H9 (cell line): ENCODE measurements around the gene SLC16A14. TPM values are rescaled to one million over a fixed set of nuclear protein-coding genes. Genes with fewer than 3 reads are reported as not detected.
A peak's percentile ranks its signal among the peaks of the same experiment; 100 is the strongest.

Source experiments
- DNase-seq: peaks from one replicate; pipeline ENCODE4 v3.0.0-alpha.2; 2017
- H2AFZ ChIP-seq: one replicate; pipeline ENCODE4 v1.6.1; 2013; ENCODE audit warnings: mild to moderate bottlenecking, low read length, control low read depth, moderate library complexity
- H2AK5ac ChIP-seq: 2 replicates; pipeline ENCODE4 v1.6.1; 2013; ENCODE audit warnings: low read length, control low read depth, mixed read lengths; ENCODE audit not compliant: insufficient read length
- H2BK120ac ChIP-seq: one replicate; pipeline ENCODE4 v1.6.1; 2013; ENCODE audit warnings: low read depth, mild to moderate bottlenecking, low read length, control low read depth, inconsistent platforms; ENCODE audit not compliant: poor library complexity, severe bottlenecking
- H2BK12ac ChIP-seq: 2 replicates; pipeline ENCODE4 v1.6.1; 2013; ENCODE audit warnings: low read length, control low read depth, mixed read lengths, low read depth; ENCODE audit not compliant: insufficient read length
- H2BK15ac ChIP-seq: 2 replicates; pipeline ENCODE4 v1.6.1; 2013; ENCODE audit warnings: low read depth, low read length, control low read depth
- H2BK20ac ChIP-seq: one replicate; pipeline ENCODE4 v1.6.1; 2013; ENCODE audit warnings: low read depth, mild to moderate bottlenecking, low read length, control low read depth, inconsistent platforms; ENCODE audit not compliant: poor library complexity, severe bottlenecking
- H2BK5ac ChIP-seq: 2 replicates; pipeline ENCODE4 v1.6.1; 2013; ENCODE audit warnings: low read length, control low read depth, mixed read lengths; ENCODE audit not compliant: insufficient read length
- H3K14ac ChIP-seq: 2 replicates; pipeline ENCODE4 v1.6.1; 2013; ENCODE audit warnings: low read length, control low read depth; ENCODE audit not compliant: insufficient read depth
- H3K18ac ChIP-seq: 2 replicates; pipeline ENCODE4 v1.6.1; 2013; ENCODE audit warnings: low read depth, mild to moderate bottlenecking, mixed read lengths, low read length, control low read depth; ENCODE audit not compliant: insufficient read length
- H3K23ac ChIP-seq: 2 replicates; pipeline ENCODE4 v1.6.1; 2013; ENCODE audit warnings: low read length, control low read depth, mixed read lengths, low read depth; ENCODE audit not compliant: insufficient read length
- H3K23me2 ChIP-seq: 2 replicates; pipeline ENCODE4 v1.6.1; 2013; ENCODE audit warnings: low read depth, mild to moderate bottlenecking, mixed read lengths, low read length, control low read depth; ENCODE audit not compliant: insufficient read length, poor library complexity, severe bottlenecking
- H3K27ac ChIP-seq: 2 replicates; pipeline ENCODE4 v1.5.1; 2013; ENCODE audit warnings: low read length, control low read depth, mixed read lengths, low read depth; ENCODE audit not compliant: insufficient read length
- H3K27me3 ChIP-seq: 2 replicates; pipeline ENCODE4 v1.6.1; 2013; ENCODE audit warnings: low read length, control low read depth, inconsistent platforms; ENCODE audit not compliant: insufficient read depth
- H3K4ac ChIP-seq: 2 replicates; pipeline ENCODE4 v1.6.1; 2013; ENCODE audit warnings: low read depth, mild to moderate bottlenecking, control low read depth, inconsistent platforms, low read length, moderate library complexity
- H3K4me1 ChIP-seq: 2 replicates; pipeline ENCODE4 v1.6.1; 2013; ENCODE audit warnings: low read length, control low read depth, inconsistent platforms; ENCODE audit not compliant: insufficient read depth
- H3K4me2 ChIP-seq: 2 replicates; pipeline ENCODE4 v1.6.1; 2013; ENCODE audit warnings: low read length, control low read depth, mixed read lengths; ENCODE audit not compliant: insufficient read length, insufficient read depth
- H3K56ac ChIP-seq: 2 replicates; pipeline ENCODE4 v1.6.1; 2013; ENCODE audit warnings: low read depth, mild to moderate bottlenecking, mixed read lengths, low read length, control low read depth; ENCODE audit not compliant: insufficient read length
- H3K79me1 ChIP-seq: 2 replicates; pipeline ENCODE4 v1.6.1; 2013; ENCODE audit warnings: low read depth, mild to moderate bottlenecking, moderate library complexity, low read length, control low read depth, inconsistent platforms; ENCODE audit not compliant: insufficient read depth, poor library complexity, severe bottlenecking
- H3K79me2 ChIP-seq: 2 replicates; pipeline ENCODE4 v1.6.1; 2013; ENCODE audit warnings: low read length, control low read depth, inconsistent platforms; ENCODE audit not compliant: insufficient read depth
- H3K9ac ChIP-seq: 2 replicates; pipeline ENCODE4 v1.6.1; 2013; ENCODE audit warnings: low read length, control low read depth, mixed read lengths; ENCODE audit not compliant: insufficient read length; ENCODE audit errors: extremely low read depth
- H3K9me3 ChIP-seq: one replicate; pipeline ENCODE4 v1.6.1; 2013; ENCODE audit warnings: low read depth, low read length, inconsistent platforms; ENCODE audit not compliant: control insufficient read depth
- H3T11ph ChIP-seq: one replicate; pipeline ENCODE4 v1.6.1; 2013; ENCODE audit warnings: mild to moderate bottlenecking, low read length, control low read depth, inconsistent platforms
- H4K20me1 ChIP-seq: one replicate; pipeline ENCODE4 v1.6.1; 2013; ENCODE audit not compliant: control insufficient read depth, insufficient read length, insufficient read depth
- H4K5ac ChIP-seq: 2 replicates; pipeline ENCODE4 v1.6.1; 2013; ENCODE audit warnings: low read depth, mild to moderate bottlenecking, mixed read lengths, low read length, control low read depth; ENCODE audit not compliant: insufficient read length
- H4K8ac ChIP-seq: replicated peaks from 2 replicates; pipeline ENCODE4 v1.6.1; 2013; ENCODE audit warnings: low read length, control low read depth, mixed read lengths, low read depth; ENCODE audit not compliant: insufficient read length
- H4K91ac ChIP-seq: 2 replicates; pipeline ENCODE4 v1.6.1; 2013; ENCODE audit warnings: low read depth, mild to moderate bottlenecking, moderate library complexity, mixed read lengths, low read length, control low read depth; ENCODE audit not compliant: insufficient read length
- H3K27ac Mint-ChIP-seq, 3 experiments: 2 replicates in 2 of 3; 3 replicates in 1 of 3; pipeline ENCODE4 v1.8.0; 2020 to 2021; ENCODE audit warnings: mixed read lengths in 3 of 3, mild to moderate bottlenecking in 1 of 3, moderate library complexity in 1 of 3
- H3K27me3 Mint-ChIP-seq: 2 replicates; pipeline ENCODE4 v1.8.0; 2021; ENCODE audit warnings: low read depth, mild to moderate bottlenecking, moderate library complexity, mixed read lengths
- H3K36me3 Mint-ChIP-seq, 3 experiments: 2 replicates in 2 of 3; 3 replicates in 1 of 3; pipeline ENCODE4 v1.8.0; 2020 to 2021; ENCODE audit warnings: low read depth in 3 of 3, mixed read lengths in 3 of 3; ENCODE audit not compliant: insufficient read depth in 1 of 3
- H3K4me1 Mint-ChIP-seq, 2 experiments: 2 replicates each; pipeline ENCODE4 v1.8.0; 2020; ENCODE audit warnings: mixed read lengths in 2 of 2
- H3K4me3 Mint-ChIP-seq, 2 experiments: 2 replicates in 1 of 2; 3 replicates in 1 of 2; pipeline ENCODE4 v1.8.0; 2020 to 2021; ENCODE audit warnings: mild to moderate bottlenecking in 2 of 2, mixed read lengths in 2 of 2, moderate library complexity in 1 of 2
- H3K9me3 Mint-ChIP-seq, 2 experiments: 2 replicates in 1 of 2; 3 replicates in 1 of 2; pipeline ENCODE4 v1.8.0; 2020; ENCODE audit warnings: mild to moderate bottlenecking in 2 of 2, mixed read lengths in 2 of 2, moderate library complexity in 1 of 2
- CTCF ChIP-seq: fragments of 200-600 bp; sonication (generic); conservative IDR thresholded peaks from 3 replicates; pipeline ENCODE4 v1.8.0; 2021; ENCODE audit warnings: antibody characterized with exemption, mild to moderate bottlenecking
- WGBS: extraction: QIAGEN DNeasy Blood & Tissue Kit; methylation state at CpG from one replicate; pipeline ENCODE4 v1.1.7; 2013; ENCODE audit warnings: missing lambda C conversion rate, low lambda C conversion rate, mixed read lengths; ENCODE audit not compliant: insufficient read length; ENCODE audit errors: extremely low coverage; 5-methylcytosine and 5-hydroxymethylcytosine counted together
- total RNA-seq: library from RNA; stranded (reverse); gene quantifications from 2 replicates; pipeline ENCODE4 v1.2.1, GENCODE V29; 2021

Gene SLC16A14
- total RNA-seq, 1 experiment from 2014 or later = 0.61 TPM

DNA sequence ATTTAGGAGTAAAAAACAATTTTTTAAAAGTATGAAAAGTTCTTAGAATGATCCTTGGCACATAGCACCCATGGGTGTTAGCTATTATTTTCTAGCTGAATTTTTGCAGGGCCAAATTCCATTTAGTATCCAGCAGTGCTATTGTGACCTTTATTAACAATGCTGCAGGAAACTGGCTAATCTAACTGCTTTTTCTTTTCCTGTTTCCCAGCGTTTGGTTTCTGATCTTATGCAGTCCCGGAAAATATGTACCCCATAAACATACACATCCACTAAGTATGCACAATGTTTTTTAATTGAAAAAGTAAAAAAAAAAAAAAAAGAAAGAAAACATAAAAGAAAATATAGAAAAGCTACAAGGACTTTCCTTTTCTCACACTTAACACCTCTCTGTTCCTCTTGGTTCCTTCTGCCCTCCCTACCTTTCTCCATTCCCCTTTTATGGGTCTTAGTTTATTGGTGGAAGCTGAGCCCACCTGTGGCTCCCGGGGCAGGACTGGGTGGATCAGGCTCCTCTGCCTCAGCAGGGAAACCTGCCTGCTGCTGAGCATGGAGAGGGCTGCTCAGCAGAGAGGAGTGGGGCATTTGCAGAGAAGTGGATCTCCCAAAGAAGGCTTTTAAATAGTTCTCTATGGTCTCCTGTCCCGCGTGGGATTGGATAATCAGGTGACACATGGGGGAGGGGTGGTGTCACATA lies 9.3 kb upstream of the SLC16A14 start:
- Mint-ChIP-seq H3K4me3 (0 out of 5 replicates have a peak overlapping the region, but pooled peaks of 1 of the 2 experiments have one; percentile 39), H3K27me3 (no peaks in the 10 kb centered on the region; the same call in 1 of the 2 replicates), H3K36me3 (no peaks in the 10 kb centered on the region), H3K9me3 (no peaks in the 10 kb centered on the region; a peak in 2 of 5 replicates), H3K4me1 (peaks cover 5 to 13% of the 10 kb centered on the region in 2 experiments), H3K27ac (peak overlapping the region in 1 of 3 experiments; percentile 84; a peak in 2 of 7 replicates)
- H3K9me3 ChIP-seq = no peaks in the 10 kb centered on the region
- no peak for TF ChIP-seq CTCF
- no peak for DNase-seq
- no peak overlapping the region for H2AK5ac ChIP-seq
- H3K4ac ChIP-seq = no peak overlapping the region
- H3K9ac ChIP-seq = no peak overlapping the region
- no peak overlapping the region for H3K4me2 ChIP-seq
- H2BK15ac ChIP-seq = no peak overlapping the region
- H2AFZ ChIP-seq = no peak overlapping the region
- H2BK20ac ChIP-seq = no peak overlapping the region
- H3K27ac ChIP-seq = no peak overlapping the region
- no peaks in the 10 kb centered on the region for H3K4me1 ChIP-seq
- H4K8ac ChIP-seq = no peak overlapping the region
- no peak overlapping the region for H2BK5ac ChIP-seq
- no peak overlapping the region for H3K56ac ChIP-seq
- H2BK120ac ChIP-seq = no peak overlapping the region
- H3K23me2 ChIP-seq = no peaks in the 10 kb centered on the region
- H3K18ac ChIP-seq = no peak overlapping the region
- no peak overlapping the region for H3T11ph ChIP-seq
- no peaks in the 10 kb centered on the region for H4K20me1 ChIP-seq
- WGBS = no CpG with 5 or more reads among the region's 5 CpGs
- no peak overlapping the region for H4K91ac ChIP-seq
- no peaks in the 10 kb centered on the region for H3K79me2 ChIP-seq
- no peak overlapping the region for H3K14ac ChIP-seq
- no peaks in the 10 kb centered on the region for H3K27me3 ChIP-seq
- no peak overlapping the region for H3K23ac ChIP-seq
- H2BK12ac ChIP-seq = no peak overlapping the region
- H4K5ac ChIP-seq = no peak overlapping the region
- H3K79me1 ChIP-seq = no peaks in the 10 kb centered on the region
